Retinal pigment epithelial cell (primary cell): ENCODE data around the gene HRH3.

Experiments used
- DNase-seq: peaks from one replicate; pipeline ENCODE4 v3.0.0-alpha.2; 2010; ENCODE audit warnings: low read depth
- H3K4me3 ChIP-seq: 2 replicates; pipeline ENCODE4 v1.5.1; 2011; ENCODE audit warnings: mild to moderate bottlenecking, low read length, control low read depth, moderate library complexity
- CTCF ChIP-seq: conservative IDR thresholded peaks from 2 replicates; pipeline ENCODE4 v1.5.1; 2011; ENCODE audit warnings: low read depth, low read length, control low read depth, inconsistent platforms

Gene HRH3

GRCh38 chr20:62198496-62198895 lies 21.6 kb downstream of the HRH3 start:
- TF ChIP-seq CTCF, result no peak
- no peak overlapping the region for H3K4me3 ChIP-seq
- no peak for DNase-seq

- no peak for TF ChIP-seq CTCF
- no peak for DNase-seq
- no peak overlapping the region for H3K4me3 ChIP-seq
These were observed 22.3 kb downstream of the HRH3 start for GRCh38 chr20:62197801-62198200.

- H3K4me3 ChIP-seq, result no peak overlapping the region
- no peak for DNase-seq
- TF ChIP-seq CTCF, result no peak
These were observed 22.8 kb downstream of the HRH3 start for GRCh38 chr20:62197311-62197710.

- DNase-seq, result no peak
- TF ChIP-seq CTCF, result no peak
- H3K4me3 ChIP-seq, result no peak overlapping the region
These were observed 23.8 kb downstream of the HRH3 start for GRCh38 chr20:62196286-62196685.

- DNase-seq, result no peak
- no peak for TF ChIP-seq CTCF
- H3K4me3 ChIP-seq, result no peak overlapping the region
These were observed 24.3 kb downstream of the HRH3 start for GRCh38 chr20:62195736-62196135.

GRCh38 chr20:62195075-62195405 lies 25.0 kb downstream of the HRH3 start:
- no peak for TF ChIP-seq CTCF
- no peak for DNase-seq
- no peak overlapping the region for H3K4me3 ChIP-seq

- no peak for DNase-seq
- no peak overlapping the region for H3K4me3 ChIP-seq
- TF ChIP-seq CTCF, result no peak
These were observed 26.7 kb downstream of the HRH3 start for GRCh38 chr20:62193079-62194025.
